Panc1 (cell line): ENCODE results near the gene IL37. TPM values are rescaled to one million over a fixed set of nuclear protein-coding genes. Genes with fewer than 3 reads are reported as not detected.

Experiments used
- ATAC-seq: fragments of 200-7000 bp; cut with Tn5 transposase; 2 replicates; pipeline ENCODE4 v1.9.1; 2020; ENCODE audit warnings: mild to moderate bottlenecking, moderate library complexity
- BruUV-seq: library from RNA; stranded (reverse); fragments of 400-500 nt; replicated peaks from 2 replicates; lab custom pipeline; 2021; lab: Mats Ljungman, UMichigan
- CTCF ChIA-PET: fragments of 300-600 bp; sonication (Branson Sonifier 250); formaldehyde crosslinking; loops from one replicate; lab custom pipeline; 2022; ENCODE audit warnings: antibody characterized with exemption; lab: Charles Lee
- POLR2A ChIA-PET: fragments of 300-600 bp; sonication (Branson Sonifier 250); formaldehyde crosslinking; loops from one replicate; lab custom pipeline; 2022; ENCODE audit warnings: antibody characterized with exemption; lab: Charles Lee
- DNase-seq: peaks from one replicate; pipeline ENCODE4 v3.0.0-alpha.2; 2010; ENCODE audit warnings: low read depth, low spot score
- H3K27ac ChIP-seq: 2 replicates; pipeline ENCODE4 v1.5.1; 2011; ENCODE audit warnings: mild to moderate bottlenecking, low read length, inconsistent platforms
- H3K27me3 ChIP-seq: fragments of 200-500 bp; sonication (Bioruptor generic); 2 replicates; pipeline ENCODE4 v1.6.0; 2014; ENCODE audit warnings: low read length, inconsistent platforms; ENCODE audit not compliant: control insufficient read depth, insufficient read depth
- H3K36me3 ChIP-seq: fragments of 200-500 bp; sonication (Bioruptor generic); 2 replicates; pipeline ENCODE4 v1.5.1; 2014; ENCODE audit warnings: inconsistent platforms, mild to moderate bottlenecking, low read length, moderate library complexity; ENCODE audit not compliant: control insufficient read depth, insufficient read depth
- H3K4me1 ChIP-seq: 2 replicates; pipeline ENCODE4 v1.5.1; 2011; ENCODE audit warnings: inconsistent platforms, mild to moderate bottlenecking, low read length, moderate library complexity; ENCODE audit not compliant: control insufficient read depth, insufficient read depth
- H3K4me3 ChIP-seq, 2 experiments: 2 replicates each; pipeline ENCODE4 v1.5.1; 2011 to 2012; ENCODE audit warnings: low read depth in 2 of 2, low read length in 2 of 2, mild to moderate bottlenecking in 2 of 2, inconsistent platforms in 1 of 2, moderate library complexity in 1 of 2
- H3K9me3 ChIP-seq: fragments of 200-500 bp; sonication (Bioruptor generic); 2 replicates; pipeline ENCODE4 v1.5.1; 2014; ENCODE audit warnings: low read depth, mild to moderate bottlenecking, inconsistent platforms, low read length, moderate library complexity; ENCODE audit not compliant: control insufficient read depth, insufficient read depth
- CTCF ChIP-seq: fragments of 450-650 bp; IDR thresholded peaks from 2 replicates; pipeline ENCODE4 v1.5.1; 2017; ENCODE audit warnings: mild to moderate bottlenecking
- POLR2AphosphoS5 ChIP-seq: IDR thresholded peaks from 2 replicates; pipeline ENCODE4 v1.6.1; 2012; ENCODE audit warnings: mild to moderate bottlenecking, low read depth, low read length, moderate library complexity
- REST ChIP-seq, 2 experiments: IDR thresholded peaks; 2 replicates each; pipeline ENCODE4 v1.6.1; 2011 to 2012; ENCODE audit warnings: low read depth in 2 of 2, control low read depth in 1 of 2, low read length in 1 of 2, mild to moderate bottlenecking in 1 of 2, moderate library complexity in 1 of 2; ENCODE audit not compliant: insufficient read depth in 1 of 2
- SIN3A ChIP-seq: IDR thresholded peaks from 2 replicates; pipeline ENCODE4 v1.6.1; 2012; ENCODE audit warnings: low read depth, mild to moderate bottlenecking, low read length, moderate library complexity, borderline replicate concordance; ENCODE audit not compliant: insufficient read depth
- TCF7L2 ChIP-seq: IDR thresholded peaks from 2 replicates; pipeline ENCODE4 v1.6.1; 2011; ENCODE audit warnings: mild to moderate bottlenecking, low read depth, low read length, inconsistent platforms
- in situ Hi-C: cut with HindIII; loops from 2 replicates; pipeline ENCODE4 v1.10.0; 2016; ENCODE audit warnings: low sequenced_read_pairs, low pct_unique_long_range_greater_than_20kb
- intact Hi-C: fragments of 100-400 bp; cut with micrococcal nuclease; formaldehyde crosslinking; loops from one replicate; pipeline ENCODE4 v1.10.0; 2022; ENCODE audit not compliant: unreplicated experiment
- total RNA-seq: library from RNA; stranded (reverse); gene quantifications from one replicate; pipeline ENCODE4 v1.2.1, GENCODE V29; 2021; ENCODE audit not compliant: unreplicated experiment

IL37 gene
- total RNA-seq, 1 experiment from 2014 or later = not detected

- no peaks in the 10 kb centered on the region for H3K36me3 ChIP-seq
- in situ Hi-C loops (no loop called here), intact Hi-C loops (no loop called here)
- ATAC-seq (no peak), DNase-seq (no peak)
- H3K27ac ChIP-seq = no peak overlapping the region
- CTCF ChIA-PET = no interaction called here
- H3K4me1 ChIP-seq = no peaks in the 10 kb centered on the region
- POLR2A ChIA-PET = no interaction called here
- no TSS peak for BruUV-seq
- TF ChIP-seq REST (IDR thresholded peaks at IDR 0.05; ENCODE audit: insufficient read depth in 1 of 2, low read depth in 2 of 2, low read length in 1 of 2) (no peak), TCF7L2 (no peak), SIN3A (no peak), CTCF (no peak), POLR2AphosphoS5 (no peak)
- H3K27me3 ChIP-seq = no peaks in the 10 kb centered on the region
- no peak overlapping the region for H3K4me3 ChIP-seq
- peaks cover 14% of the 10 kb centered on the region; the same call in 1 of the 2 replicates for H3K9me3 ChIP-seq
Observed at GRCh38 chr2:112866128-112866835, 44.7 kb upstream of the IL37 start.

GRCh38 chr2:112867701-112868631 lies 43.0 kb upstream of the IL37 start:
- no peak for DNase-seq
- H3K4me1 ChIP-seq = no peaks in the 10 kb centered on the region
- no peak overlapping the region for H3K4me3 ChIP-seq
- TF ChIP-seq POLR2AphosphoS5 = no peak
- no peak for TF ChIP-seq CTCF
- no peak for TF ChIP-seq TCF7L2
- TF ChIP-seq REST (IDR thresholded peaks at IDR 0.05; ENCODE audit: insufficient read depth in 1 of 2, low read depth in 2 of 2, low read length in 1 of 2) = no peak
- no peak for TF ChIP-seq SIN3A
- H3K36me3 ChIP-seq = no peaks in the 10 kb centered on the region
- peaks cover 13% of the 10 kb centered on the region for H3K27me3 ChIP-seq
- in situ Hi-C loops = no loop called here
- intact Hi-C loops = no loop called here
- ChIA-PET CTCF (no interaction called here), POLR2A (no interaction called here)
- H3K27ac ChIP-seq = no peak overlapping the region
- no peak for ATAC-seq
- H3K9me3 ChIP-seq = 0 out of 2 replicates have a peak, but pooled peaks cover 5% of the 10 kb centered on the region
- BruUV-seq = no TSS peak
